ENCODE data around the gene NINL.

GRCh38 chr20:25549172-25549773 lies 36.1 kb downstream of the NINL start:
- TF ChIP-seq CTCF (IDR thresholded peaks at IDR 0.05) (no peak), POLR2A (IDR thresholded peaks at IDR 0.05) (no peak)
